Stomach (tissue), 4 donors: ENCODE data around the gene C9orf50.
"Not testable (repeated sequence)": the region's sequence is repeated elsewhere in the genome, so short reads cannot be mapped to it uniquely, and the experiment has no call there.

ENCODE experiments used
- CTCF ChIP-seq, 7 experiments: fragments of 450-650 bp in 4 of 7; fragments of 200-600 bp in 3 of 7; sonication (generic) in 3 of 7; IDR thresholded peaks; one replicate each; pipeline ENCODE4 v1.5.1; 2016 to 2019; ENCODE audit warnings: antibody characterized with exemption in 7 of 7, control low read depth in 2 of 7, mild to moderate bottlenecking in 1 of 7
- POLR2AphosphoS5 ChIP-seq, 3 donors: sonication (generic); formaldehyde crosslinking; IDR thresholded peaks; one replicate each; pipeline ENCODE4 v1.6.1; 2016; ENCODE audit warnings: antibody characterized with exemption in 3 of 3

- TF ChIP-seq POLR2AphosphoS5, CTCF (IDR thresholded peaks at IDR 0.05): not testable (repeated sequence)
These were observed 41.3 kb upstream of the C9orf50 start for GRCh38 chr9:129662239-129662638.
